Retinal pigment epithelial cell (primary cell): Measurements from ENCODE around the gene RPRML.

Experiments used
- DNase-seq: peaks from one replicate; pipeline ENCODE4 v3.0.0-alpha.2; 2010; ENCODE audit warnings: low read depth
- H3K4me3 ChIP-seq: 2 replicates; pipeline ENCODE4 v1.5.1; 2011; ENCODE audit warnings: mild to moderate bottlenecking, low read length, control low read depth, moderate library complexity
- TF ChIP-seq, protein P1 (sequence below): conservative IDR thresholded peaks from 2 replicates; pipeline ENCODE4 v1.5.1; 2011; ENCODE audit warnings: low read depth, low read length, control low read depth, inconsistent platforms

Gene RPRML

DNA sequence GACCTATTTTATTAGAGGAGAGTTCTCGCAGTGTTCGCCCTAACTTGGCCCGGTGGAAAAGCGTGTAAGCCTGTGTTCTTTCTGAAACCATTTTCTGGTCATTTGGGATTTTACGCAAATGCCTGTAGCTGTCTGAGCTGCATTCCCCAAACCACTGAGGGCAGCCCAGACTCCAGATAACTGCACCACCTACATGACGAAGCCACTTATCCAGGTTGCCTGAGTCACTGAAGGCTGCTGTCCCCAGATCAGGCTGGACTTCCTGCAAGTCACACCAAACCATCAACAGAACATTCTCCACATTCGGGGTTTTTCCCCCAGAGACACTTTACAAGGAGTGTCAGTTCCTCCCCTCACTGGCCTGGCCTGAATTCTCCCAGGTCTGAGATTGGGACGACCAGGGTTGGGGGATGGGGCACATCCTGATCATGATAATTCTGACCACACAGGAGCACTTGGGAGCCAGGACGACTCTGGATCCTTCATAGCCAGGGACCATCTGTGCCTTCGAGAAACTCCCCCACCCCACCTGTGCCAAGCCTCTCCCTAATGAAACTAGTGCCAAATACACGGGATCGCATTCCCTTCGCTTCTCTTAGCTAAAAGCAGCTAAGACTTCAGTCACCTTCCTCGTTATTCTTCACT lies 2.3 kb downstream of the RPRML start:
- no peak for DNase-seq
- TF ChIP-seq, protein P1, sequence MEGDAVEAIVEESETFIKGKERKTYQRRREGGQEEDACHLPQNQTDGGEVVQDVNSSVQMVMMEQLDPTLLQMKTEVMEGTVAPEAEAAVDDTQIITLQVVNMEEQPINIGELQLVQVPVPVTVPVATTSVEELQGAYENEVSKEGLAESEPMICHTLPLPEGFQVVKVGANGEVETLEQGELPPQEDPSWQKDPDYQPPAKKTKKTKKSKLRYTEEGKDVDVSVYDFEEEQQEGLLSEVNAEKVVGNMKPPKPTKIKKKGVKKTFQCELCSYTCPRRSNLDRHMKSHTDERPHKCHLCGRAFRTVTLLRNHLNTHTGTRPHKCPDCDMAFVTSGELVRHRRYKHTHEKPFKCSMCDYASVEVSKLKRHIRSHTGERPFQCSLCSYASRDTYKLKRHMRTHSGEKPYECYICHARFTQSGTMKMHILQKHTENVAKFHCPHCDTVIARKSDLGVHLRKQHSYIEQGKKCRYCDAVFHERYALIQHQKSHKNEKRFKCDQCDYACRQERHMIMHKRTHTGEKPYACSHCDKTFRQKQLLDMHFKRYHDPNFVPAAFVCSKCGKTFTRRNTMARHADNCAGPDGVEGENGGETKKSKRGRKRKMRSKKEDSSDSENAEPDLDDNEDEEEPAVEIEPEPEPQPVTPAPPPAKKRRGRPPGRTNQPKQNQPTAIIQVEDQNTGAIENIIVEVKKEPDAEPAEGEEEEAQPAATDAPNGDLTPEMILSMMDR, result no peak
- no peak overlapping the region for H3K4me3 ChIP-seq

DNA sequence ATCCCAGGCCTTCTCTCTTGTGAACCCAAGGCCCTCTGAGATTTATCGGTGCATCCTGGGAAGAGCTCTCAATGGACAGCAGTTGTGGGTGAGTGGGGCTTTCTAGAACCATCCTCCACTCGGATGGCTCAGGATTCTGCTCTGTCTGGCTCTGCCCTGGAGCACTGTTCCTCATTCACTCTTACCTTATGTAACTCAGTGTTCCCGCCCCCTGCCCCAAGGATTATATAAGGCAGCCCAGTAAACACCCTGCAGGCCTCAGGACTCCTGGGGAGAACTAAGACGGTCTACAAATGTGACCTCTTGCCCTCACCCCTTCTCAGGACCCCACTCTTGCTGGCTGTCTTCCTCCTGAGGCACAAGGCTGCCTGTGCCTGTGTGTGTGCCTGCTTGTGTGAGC lies 3.8 kb downstream of the RPRML start:
- H3K4me3 ChIP-seq, result no peak overlapping the region
- TF ChIP-seq, protein P1, result no peak
- no peak for DNase-seq

DNA sequence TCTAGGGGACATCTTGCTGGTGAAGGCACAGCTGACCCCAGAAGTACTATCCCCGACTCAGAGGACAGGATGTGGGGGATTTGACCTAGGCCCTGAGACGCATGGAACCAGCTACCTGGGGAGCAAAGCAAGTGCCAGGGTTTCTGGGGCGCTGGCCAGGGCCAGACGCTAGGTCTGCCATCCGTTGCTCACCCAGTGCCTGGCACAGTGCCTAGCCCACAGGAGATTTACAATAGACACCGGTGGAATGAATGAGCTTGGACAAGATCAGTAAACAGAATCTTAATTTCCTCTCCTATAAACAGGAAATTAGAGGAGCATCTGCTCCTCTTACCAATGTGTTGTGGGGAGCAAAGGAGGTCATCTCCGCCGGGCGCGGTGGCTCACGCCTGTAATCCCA lies 5.0 kb downstream of the RPRML start:
- DNase-seq, result no peak
- no peak overlapping the region for H3K4me3 ChIP-seq
- TF ChIP-seq, protein P1, result no peak

DNA sequence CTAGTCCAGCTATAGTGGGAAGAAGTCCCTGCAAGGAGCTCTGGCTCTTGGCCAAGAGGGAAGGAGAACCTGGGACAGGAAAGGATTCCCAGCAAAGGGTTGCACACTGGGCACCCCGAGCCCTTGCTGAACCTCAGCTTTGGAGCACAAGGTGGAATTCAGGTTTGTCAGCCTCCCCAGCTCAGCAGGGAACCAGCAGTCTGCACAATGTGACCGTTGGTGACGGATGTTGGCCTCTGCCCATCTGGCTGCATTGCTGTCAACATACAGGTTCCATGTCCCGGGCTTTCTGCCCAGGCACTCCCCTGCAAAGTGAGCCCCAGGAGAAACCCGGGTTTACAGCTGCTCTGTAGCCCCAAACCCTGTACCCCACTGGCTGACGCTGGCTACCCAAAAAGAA lies 6.7 kb downstream of the RPRML start:
- no peak for DNase-seq
- no peak overlapping the region for H3K4me3 ChIP-seq
- TF ChIP-seq, protein P1, result no peak

DNA sequence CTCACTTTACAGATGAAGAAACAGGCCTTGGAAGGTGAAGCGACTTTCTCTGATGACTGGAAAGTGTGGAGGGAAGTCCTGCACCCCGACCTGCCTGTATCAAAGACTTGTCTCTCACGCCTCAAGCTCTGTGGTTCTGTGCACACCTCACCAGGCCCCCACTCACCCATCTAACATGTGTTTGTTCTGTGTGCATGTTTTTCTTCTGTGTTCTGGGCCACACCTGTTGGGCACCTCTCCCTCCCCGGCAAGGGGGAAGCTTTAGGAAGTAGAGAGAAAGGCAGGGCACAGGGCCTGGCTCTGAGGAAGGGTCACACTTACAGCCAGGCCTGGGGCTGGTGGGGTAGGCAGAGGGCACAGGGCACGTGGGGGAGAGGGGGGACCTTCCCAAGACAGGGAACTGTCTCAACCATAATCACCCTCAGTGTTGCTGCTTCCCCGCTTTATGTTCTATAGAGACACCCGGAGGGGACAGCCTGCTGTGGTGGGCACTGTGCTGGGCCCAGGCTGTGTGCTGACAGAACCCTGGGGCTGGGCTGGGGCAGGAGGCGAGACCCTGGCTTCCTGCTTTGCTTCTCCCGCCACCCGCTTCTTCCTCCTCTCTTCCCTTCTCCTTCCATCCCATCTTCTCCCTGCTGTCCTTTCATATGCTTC lies 7.3 kb downstream of the RPRML start:
- no peak overlapping the region for H3K4me3 ChIP-seq
- no peak for DNase-seq
- TF ChIP-seq, protein P1, result no peak

DNA sequence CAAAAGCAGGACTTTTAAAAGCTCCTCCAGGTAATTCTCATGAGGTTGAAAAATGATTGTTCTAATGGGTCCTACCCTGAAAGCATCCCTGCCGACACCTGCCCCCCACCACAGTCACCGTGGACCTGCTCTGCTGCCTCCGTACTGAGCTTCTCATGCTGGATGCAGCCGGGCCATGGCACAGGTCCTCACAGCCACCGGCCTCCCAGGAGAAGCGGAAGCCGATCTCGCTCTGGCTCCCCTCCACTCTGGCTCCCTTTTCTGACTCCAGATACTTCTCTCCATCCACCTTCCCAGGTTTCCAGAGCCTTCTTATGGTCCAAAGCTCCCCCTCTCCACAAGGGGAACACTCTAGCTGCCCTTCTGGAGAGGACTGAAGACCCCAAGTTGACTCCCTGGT lies 10.2 kb downstream of the RPRML start:
- H3K4me3 ChIP-seq, result no peak overlapping the region
- TF ChIP-seq, protein P1, result no peak
- DNase-seq, result no peak

DNA sequence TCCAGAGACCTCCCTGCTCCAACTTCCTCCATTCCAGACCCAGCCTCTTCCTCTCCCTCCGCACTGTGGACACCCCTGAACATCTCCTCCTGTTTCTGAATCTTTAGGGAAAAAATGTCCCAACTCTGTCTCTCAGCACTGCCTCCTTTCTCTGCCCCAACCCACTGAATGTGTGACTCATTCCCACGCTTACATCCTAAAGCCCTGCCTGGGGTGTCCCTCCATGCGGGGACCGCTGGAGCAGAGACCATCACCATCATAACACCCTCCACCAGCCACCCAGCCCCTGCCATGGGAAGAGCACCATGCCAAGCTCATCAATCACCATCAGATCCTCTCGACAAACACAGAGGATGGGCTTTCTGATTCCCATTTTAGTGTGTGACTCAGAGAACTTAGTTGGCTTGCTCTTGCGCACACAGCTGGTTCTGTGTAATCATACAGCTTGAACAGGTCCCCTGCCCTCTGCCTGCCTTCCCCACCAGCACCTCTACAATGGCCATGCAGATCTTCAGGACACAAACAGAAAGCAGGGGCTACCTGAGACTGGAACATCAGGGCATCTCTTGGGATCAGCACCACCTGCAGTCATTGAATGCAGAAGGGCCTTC lies 10.7 kb downstream of the RPRML start:
- H3K4me3 ChIP-seq, result no peak overlapping the region
- TF ChIP-seq, protein P1, result no peak
- DNase-seq, result no peak
